H4 (cell line): Measurements from ENCODE around the gene KCNG1. TPM values are rescaled to one million over a fixed set of nuclear protein-coding genes. Genes with fewer than 3 reads are reported as not detected.

Experiments
- DNase-seq: peaks from one replicate; pipeline ENCODE4 v3.0.0-alpha.2; 2015; ENCODE audit warnings: low spot score
- total RNA-seq: library from RNA; depleted of rRNA; stranded (reverse); fragments of >200 nt; shearing (Covaris generic); gene quantifications from 2 replicates; pipeline ENCODE4 v1.2.3, GENCODE V29; 2014

The KCNG1 gene
- total RNA-seq, 1 experiment from 2014 or later = 11.3 TPM

DNA sequence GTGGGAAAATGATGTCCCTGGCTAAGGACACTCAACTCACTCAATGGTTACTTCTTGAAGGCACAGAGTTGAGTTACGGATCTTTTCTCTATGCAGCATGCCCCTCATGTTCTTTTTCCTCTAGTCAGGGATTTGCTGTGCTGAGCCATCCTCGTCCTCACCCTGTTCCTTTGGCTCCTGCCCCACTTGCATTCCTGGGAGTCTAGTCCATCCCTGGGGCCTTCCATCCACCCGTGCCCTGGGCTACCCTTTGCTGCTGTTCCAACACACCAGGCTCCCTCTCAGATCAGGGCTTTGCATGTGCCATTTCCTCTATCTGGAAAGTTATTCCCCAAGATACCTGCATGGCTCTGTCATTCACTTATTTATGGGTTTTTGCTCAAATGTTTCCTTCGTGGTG is 13.3 kb upstream of the KCNG1 start:
- no peak for DNase-seq

DNA sequence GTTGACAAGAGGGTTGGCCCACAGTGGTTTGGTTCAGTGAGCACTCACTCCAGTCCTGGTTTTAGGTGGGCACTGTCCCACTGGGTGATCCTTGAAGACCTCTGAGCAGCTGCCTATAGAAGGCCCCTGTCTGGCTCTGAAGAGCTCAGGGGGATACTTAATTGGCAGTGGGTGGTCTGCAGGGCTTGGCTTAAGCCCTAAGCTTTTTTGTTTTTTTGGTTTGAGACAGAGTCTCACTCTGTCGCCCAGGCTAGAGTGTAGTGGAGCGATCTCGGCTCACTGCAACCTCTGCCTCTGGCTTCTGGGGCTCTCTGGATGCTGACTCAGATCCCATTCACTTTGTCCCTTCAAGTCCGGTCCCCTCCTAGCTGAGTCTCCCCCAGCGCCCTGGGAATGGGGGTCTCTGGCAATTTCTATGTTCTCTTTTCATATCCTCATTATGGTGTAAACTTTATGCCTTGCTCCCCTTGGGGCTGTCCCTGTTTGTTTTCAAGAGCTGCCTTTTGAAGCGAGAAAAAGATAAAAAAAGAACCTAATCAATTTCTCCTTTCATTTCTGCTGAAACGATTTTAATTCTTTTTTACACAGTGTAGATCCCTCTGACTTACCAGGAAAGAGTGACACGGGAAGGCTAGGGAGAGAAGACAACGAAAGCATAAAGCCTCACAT is 12.2 kb upstream of the KCNG1 start:
- DNase-seq = no peak

DNA sequence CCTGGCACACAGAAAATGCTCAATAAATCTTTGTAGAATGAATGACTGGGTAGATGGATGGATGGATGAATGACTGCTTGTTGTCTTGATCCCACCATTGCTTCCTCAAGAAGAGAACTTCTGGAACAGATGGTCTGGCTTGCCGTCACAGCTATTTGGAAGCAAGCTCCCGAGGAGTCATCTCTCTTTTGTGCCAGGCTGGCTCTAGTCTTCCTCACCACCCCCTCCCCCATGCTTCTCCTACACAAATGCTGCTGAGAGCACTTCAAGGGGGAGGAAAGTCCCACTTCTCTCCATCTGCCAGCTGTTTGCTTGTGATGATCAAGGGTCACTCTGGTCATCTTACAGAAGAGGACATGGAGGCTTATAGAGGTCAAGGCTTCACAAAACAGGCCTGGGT is 11.6 kb upstream of the KCNG1 start:
- no peak for DNase-seq

DNA sequence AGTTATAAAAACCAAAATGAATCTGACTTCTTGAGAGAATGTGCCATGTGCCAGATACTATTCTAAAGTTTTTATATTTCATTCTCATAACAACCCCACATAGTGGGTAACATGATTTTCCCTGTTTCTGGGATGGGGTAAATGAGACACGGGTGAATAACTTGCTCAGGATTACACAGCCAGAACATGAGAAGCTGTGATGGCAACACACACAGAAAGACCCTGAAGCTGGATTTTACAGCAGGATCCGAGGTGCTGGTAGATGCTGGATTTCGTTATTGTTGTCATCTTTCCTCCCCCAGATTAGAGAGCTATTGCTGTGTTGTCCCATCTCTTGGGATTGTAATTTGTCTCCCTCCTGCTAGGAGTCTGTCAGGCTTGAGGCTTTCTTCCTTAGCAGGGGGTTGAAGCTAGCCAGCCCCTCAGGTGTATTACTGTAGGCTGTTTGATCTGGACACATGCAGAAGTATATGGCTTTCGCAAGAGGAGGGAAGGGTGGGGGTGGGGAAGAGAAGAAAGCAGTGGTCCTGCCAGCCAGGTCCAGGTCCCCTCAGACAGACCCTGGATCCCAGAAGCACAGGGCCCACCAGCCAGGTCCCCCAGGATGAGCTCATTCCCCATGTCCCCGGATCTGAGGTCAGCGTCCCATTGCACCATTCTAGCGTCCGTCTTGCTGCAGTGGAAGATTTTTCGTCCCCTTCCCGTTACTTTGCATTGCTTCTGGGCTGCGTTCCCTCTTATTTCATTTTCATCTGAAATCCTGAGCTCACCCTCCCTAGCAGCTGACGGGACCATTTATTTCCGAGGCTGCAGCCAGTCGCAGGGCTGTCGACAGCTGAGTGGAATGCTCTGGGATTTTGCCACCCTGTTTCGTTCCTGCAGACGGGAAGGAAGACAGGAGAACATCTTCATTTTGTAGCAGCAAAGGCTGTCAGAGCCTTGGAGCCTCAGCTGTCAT is 7.3 kb upstream of the KCNG1 start:
- no peak for DNase-seq

DNA sequence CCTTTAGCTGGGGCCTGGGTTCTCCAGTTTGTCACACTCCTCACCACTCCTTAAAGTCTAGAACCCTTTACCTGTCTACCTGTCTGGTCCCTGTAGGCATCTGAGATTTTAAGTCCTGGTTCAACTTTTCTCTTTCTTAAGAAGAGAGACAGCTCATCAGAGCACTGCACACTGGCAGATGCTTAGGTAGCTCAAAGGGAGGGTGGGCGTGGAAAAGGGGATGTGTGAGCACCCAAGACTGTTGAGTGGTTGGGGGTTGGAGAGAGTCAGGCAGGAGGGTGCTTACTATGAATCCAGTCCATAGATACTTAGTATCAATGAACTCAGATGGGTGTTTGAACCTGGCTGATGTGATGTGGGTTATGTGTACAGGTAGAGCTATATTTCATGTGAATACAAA is 6.6 kb upstream of the KCNG1 start:
- no peak for DNase-seq

DNA sequence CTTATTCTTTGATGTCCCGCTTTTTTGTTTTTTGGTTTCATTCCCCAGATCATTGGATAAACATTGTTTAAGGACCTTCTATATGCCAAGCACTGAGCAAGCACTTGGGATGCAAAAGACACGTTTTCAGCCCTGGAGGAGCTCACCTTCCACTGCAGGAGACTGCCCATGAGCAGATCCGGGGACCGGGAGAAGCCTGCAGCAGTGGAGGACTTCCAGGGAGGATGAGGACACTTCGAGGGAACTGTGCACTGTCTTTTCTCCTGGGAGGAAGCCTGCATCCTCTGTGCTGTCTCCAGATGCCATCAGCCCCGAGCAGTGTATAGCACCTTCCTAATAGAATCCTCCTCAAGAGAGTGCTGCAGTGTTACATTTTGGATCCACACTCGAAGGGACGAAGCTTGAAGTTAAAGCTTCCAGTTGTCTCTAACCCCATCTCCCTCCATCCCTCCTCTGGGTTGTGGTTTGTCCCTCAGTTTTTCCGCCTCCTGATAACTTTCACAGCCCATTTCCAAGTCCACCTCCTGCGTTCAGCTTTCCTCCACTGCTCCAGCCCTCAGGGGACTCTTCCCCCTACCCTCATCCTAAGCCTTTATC is 5.8 kb upstream of the KCNG1 start:
- DNase-seq = no peak

DNA sequence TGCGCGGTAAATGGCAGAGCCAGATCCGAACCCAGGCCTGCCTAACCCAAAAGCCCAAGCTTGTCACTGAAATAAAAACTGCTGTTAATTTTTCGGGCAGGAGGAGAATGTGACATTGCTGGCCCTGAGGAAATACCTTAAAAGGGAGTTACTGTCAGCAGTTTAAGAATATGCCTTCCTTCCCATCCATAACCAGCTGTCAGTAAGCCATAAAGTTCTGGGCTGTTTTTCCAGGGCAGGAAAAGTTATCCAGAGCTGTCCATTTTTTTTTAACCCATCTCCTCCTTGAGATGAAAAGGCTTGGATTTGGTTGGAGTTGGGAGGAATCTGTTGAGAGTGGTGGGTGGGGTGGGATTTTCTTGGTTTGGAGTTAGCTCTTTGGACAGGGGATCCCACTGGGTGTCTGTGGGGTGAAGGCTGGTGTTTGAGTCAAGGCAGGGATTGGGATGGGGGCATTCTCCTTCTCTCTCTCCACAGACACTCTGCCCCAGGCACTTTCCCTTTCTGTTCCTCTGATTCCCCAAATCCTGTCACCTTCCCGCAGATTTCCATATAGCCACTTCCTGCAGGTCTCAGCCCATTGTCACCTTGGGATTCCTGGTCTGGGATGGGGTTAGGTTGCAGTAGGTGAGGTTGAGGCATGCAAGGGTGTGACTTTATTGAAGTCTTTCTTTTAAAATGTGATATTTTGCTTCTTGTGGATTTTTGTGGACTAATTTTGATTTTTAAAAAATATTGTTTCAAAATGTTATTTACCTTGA is 4.3 kb upstream of the KCNG1 start:
- DNase-seq = no peak

DNA sequence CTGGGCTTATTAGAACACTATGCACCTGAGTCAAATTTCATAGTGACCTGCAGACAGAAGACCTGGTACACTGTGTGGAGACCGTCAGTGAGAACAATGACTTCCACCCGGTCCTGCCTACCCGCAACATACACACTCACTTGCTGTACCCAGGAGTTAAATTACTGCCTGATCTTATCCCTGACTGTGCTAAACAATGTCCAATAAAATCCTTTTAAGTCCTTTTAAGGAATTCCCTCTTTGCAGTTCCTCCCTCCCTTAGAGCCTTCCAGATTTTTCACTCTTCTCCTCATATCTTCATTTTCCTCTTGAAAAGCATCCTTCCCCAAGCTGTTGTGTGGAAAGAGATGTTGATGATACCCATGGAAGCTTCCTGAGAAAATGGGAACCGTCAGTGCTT is 3.4 kb upstream of the KCNG1 start:
- DNase-seq = no peak

DNA sequence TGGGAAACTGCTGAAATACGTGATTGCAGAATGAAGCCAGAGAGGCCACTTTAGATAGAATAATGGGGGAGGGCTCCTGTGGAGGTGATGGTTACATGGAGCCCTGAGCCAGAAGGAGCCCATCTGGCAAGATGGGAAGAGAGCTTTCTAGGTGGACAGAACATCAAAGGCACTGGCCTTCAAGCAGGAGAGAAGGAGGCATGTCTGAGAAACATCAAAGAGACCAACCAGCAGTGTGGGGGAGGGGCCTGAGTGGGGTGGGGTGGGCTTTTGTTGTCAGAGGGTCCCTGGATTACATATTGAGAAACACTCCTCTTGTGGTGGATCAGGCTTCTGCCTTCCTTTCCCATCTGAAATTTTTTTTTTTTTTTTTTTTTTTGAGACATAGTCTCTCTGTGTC is 1.9 kb upstream of the KCNG1 start:
- no peak for DNase-seq

DNA sequence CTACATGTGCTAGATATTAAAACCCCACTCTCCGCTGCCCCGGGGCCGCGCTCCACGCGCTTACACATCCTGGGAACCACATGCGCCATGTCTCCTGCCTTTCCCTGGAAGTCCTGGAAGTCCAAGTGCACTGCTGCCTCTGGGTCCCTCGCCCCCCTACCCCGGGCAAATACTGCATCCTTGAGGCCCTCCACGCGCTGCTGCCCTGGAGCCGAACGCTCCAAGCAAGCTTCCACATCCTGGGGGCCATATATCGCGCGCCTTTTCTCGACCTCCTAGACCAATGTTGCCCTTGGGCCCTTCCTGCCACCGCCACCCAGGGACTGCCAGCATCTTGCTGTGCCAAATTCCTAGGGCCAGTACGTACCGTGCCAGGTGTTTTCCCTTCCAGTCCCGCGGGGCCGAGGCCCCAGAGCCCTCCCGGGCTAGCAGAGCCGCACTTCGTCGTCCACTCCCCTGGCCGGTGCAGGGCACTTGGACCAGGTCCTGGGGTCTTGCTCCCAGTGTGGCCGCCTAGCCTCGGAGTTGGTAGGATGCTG is 779 bp upstream of the KCNG1 start:
- no peak for DNase-seq

DNA sequence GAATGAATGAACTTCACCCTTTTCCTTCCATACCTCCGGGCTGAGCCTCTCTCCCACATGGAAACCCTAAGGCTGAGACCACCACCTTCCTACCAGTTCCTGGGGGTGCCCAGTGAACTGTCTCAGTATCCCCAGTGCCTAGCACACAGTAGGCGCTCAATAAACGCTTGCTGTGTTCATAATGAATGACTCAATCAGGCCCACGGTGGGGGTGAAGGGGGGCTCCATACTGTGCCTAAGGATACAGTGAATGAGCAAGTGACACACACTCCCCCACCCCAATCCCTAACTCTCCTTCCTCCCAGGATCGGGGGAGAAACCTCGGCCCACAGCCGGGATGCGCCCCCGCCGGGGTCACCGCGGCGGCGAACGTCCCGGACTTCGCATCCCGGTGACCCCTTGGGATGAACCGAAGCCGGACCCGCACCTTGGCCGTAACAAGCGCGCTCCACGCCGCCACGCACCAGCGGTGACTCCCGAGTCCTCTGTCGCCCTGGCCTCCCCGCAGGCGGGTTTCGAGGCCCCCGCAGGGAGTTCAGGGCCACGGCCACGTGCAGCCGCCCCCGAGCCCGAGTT is 592 bp downstream of the KCNG1 start:
- no peak for DNase-seq

DNA sequence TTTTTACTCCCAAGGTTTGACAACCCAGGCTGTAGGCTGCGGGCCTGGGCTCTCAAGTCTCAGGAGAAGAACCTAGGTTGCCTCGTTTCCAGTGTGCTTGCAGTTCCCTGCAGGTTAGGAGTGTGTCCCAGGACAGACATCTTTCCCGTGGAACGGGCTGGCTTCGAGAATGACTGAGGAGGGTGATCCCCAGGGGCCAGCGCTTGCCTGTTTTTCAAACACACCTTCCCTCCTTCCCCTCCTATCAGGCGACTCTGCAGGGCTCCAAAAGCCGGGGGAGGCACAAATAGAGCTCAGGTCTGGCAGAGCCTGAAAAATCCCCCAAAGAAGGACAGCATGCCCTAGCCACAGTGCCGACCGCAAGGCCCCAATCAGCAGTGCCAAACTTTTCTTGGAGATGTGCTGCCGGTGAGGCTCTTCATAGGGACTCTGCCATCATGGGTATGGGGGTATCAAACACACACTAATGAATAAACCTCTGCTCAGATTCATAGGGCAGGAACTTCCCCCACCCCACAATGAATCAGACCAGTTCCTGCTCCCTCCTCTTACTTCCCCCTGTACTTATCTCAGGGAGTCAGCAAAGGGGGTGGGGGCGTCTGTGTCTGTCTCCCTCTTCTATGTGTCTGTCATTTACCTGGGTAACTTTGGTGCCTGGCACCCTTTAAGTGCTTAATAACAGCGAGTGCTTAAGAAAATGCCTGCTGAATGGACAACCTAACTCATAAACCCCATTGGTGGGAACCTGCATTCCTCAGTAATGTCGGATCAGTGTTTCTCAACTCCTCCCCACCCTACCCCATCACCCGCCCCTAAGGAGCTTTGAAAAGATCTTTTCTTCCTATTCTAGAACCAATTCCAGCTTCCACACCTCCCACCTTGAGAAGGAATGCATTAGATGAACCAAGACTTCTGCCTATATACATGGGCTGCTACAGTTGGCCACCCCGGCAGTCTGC is 1.6 kb downstream of the KCNG1 start:
- no peak for DNase-seq

DNA sequence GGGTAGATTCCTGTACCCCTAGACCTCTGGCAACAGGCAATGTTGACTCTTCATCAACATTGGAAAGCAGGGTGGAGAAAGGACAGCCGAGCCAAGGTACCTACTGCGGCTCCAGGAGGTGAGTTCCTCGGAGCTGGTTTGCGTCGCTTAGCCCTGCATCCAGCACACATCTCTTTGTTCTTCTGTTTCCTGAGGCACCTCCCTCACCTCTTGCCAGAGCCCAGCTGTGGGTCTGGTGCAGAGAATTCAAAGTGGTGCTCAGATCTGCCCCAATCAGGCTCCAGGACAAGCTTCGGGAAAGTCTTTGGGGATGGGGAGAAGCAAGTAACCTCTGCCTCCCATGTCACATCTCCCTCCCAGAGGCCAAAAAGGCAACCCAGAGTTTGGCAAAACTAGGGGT is 2.2 kb downstream of the KCNG1 start:
- DNase-seq = no peak

DNA sequence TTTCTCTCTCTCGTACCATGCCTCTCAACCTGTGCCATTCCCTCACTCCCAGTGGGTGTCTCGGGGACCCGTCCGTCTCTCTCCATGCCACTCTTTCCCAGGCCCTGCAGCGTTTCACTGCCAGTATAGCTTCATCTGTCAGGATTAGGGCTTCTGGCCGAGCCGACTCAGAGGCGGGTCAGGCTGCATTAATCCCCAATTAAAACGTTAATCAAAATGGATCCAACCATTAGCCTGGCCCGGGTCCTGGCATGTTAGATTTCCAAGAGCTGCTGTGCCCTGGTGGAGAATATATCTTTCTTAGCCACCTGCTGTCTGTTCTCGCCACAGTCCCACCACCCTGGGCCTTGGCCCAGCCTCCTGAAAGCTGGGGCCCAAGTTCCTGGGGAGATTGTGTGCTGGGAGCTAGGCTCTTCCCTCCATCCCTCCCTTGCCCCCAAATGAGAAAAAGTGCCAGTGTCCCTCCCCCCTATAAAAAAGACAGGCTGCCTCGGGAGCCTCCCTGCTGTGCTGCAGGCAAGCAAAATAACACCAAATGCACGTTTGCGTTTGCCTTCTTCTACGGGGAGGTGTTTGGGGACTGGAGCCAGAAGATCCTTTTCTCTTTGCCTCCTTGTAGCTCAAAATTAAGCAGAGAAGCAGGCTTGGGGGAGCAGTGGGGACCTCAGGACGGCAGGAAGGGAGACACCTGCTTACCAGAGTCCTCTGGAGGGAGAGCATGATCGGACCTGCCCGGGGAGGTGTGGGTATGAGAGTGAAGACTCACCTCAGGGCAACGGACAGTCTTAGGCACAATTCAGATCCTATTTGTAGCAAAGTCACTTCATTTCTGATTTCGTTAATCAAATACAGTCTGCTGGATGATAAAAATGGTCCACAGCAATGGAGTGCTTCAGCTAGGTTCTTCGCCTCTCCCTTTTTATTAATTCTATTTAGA is 3.0 kb downstream of the KCNG1 start:
- DNase-seq = no peak

DNA sequence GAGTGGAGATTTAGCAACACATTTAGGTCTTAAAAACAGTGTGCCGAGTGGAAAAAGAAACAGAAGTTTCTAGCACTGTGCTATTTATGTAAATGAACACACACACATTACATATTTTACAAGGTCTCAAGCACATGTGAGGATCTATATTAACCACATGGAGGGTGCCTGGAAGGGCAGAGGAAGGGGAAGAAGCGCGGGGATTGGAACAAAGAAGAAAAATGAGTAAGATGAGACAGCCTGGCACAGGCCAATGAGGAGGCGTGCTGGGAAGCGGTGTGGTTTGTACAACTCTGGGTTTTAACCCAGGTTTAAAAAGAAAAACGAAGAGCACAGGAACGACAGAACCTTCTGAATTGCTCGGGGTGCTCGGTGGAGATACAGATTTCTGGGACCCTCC is 5.7 kb downstream of the KCNG1 start:
- DNase-seq = no peak

DNA sequence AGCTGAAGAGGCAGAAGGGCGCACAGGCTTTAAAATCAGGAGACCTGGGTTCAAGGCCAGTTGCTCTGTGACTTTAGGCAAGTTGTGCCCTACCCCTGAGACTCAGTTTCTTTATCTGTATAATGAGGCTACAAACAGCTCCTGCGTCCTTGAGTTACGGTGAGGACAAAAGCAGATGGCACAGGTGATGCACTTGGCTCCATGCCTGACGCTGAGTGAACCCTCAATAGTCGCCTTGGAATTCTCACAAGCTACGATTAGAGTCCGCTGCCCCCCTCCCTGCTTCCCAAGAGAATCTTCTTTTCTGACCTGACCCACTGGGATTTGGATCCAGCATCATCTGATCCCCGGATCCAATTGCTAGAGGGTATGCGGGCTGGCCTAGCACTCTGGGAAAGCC is 6.4 kb downstream of the KCNG1 start:
- DNase-seq = no peak

DNA sequence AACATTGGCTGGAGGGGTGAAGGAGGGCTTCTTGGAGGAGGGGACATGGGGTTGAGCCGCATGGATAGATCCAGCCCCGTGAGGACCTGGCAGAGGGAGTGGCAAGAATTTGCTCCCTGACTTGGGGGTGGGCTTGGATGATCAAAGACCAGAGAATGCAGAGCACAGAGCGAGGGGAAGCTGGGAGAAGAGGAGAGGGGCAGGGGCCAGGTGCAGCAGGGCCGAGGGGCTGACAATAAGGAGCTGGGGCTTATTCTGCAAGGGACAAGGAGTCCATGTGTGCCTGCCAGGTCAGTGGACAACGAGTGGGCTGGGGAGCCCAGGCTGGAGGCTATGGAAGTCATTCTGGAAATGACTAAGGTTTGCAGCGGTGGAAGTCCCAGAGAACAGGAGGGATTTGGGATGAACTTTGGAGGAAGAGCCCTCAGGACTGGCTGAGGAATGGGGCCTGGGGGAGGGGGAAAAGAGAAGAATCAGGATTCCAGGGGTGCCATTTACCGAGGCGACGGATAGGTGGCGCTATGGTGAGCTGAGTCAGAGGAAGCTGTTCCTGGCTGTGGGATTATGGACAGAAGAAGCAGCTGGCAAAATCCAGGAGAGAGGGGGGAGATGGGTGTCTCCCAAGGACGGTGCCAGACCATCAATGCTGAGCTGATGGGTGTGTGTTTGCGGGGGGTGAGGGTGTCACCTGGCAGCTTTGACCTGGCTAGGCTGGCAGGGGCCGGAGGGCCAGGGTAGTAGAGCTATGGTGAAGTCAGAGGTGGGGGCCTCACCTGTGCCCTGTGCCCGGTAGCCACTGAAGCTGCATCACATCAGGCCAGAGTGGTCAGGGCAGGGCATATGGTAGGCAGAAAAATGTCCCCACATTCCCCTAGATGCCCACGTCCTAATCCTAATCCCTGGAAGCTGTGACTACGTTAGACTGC is 7.8 kb downstream of the KCNG1 start:
- peak; percentile 60 for DNase-seq
